RWPE1 (cell line): Measurements from ENCODE around the gene AUTS2.

Source experiments
- CTCF ChIA-PET: fragments of 350-600 bp; sonication (Branson Sonifier 250); formaldehyde crosslinking; extraction: SDS; loops from one replicate; lab custom pipeline; 2021; lab: Yijun Ruan, JAX
- POLR2A ChIA-PET: fragments of 400-600 bp; formaldehyde crosslinking; extraction: SDS; loops from one replicate; lab custom pipeline; 2020; ENCODE audit warnings: antibody characterized with exemption; ENCODE audit not compliant: low non-redundant PET; lab: Yijun Ruan, JAX
- DNase-seq: peaks from one replicate; pipeline ENCODE4 v3.0.0; 2012; ENCODE audit warnings: low spot score
- H3K27ac ChIP-seq: fragments of 450-650 bp; 2 replicates; pipeline ENCODE4 v1.5.1; 2017
- TF ChIP-seq, protein P1 (sequence below): fragments of 450-650 bp; conservative IDR thresholded peaks from 2 replicates; pipeline ENCODE4 v1.5.1; 2017; ENCODE audit warnings: low read depth, mild to moderate bottlenecking

AUTS2 gene

GRCh38 chr7:70744492-70744891 is 1146.2 kb downstream of the AUTS2 start:
- no peak for DNase-seq
- no peak overlapping the region for H3K27ac ChIP-seq
- ChIA-PET POLR2A (no interaction called here), CTCF (no interaction called here)
- TF ChIP-seq, protein P1, sequence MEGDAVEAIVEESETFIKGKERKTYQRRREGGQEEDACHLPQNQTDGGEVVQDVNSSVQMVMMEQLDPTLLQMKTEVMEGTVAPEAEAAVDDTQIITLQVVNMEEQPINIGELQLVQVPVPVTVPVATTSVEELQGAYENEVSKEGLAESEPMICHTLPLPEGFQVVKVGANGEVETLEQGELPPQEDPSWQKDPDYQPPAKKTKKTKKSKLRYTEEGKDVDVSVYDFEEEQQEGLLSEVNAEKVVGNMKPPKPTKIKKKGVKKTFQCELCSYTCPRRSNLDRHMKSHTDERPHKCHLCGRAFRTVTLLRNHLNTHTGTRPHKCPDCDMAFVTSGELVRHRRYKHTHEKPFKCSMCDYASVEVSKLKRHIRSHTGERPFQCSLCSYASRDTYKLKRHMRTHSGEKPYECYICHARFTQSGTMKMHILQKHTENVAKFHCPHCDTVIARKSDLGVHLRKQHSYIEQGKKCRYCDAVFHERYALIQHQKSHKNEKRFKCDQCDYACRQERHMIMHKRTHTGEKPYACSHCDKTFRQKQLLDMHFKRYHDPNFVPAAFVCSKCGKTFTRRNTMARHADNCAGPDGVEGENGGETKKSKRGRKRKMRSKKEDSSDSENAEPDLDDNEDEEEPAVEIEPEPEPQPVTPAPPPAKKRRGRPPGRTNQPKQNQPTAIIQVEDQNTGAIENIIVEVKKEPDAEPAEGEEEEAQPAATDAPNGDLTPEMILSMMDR = no peak

GRCh38 chr7:70749831-70750230 is 1151.6 kb downstream of the AUTS2 start:
- DNase-seq = no peak
- TF ChIP-seq, protein P1 = no peak
- H3K27ac ChIP-seq = no peak overlapping the region
- CTCF ChIA-PET = no interaction called here
- POLR2A ChIA-PET = no interaction called here

DNA sequence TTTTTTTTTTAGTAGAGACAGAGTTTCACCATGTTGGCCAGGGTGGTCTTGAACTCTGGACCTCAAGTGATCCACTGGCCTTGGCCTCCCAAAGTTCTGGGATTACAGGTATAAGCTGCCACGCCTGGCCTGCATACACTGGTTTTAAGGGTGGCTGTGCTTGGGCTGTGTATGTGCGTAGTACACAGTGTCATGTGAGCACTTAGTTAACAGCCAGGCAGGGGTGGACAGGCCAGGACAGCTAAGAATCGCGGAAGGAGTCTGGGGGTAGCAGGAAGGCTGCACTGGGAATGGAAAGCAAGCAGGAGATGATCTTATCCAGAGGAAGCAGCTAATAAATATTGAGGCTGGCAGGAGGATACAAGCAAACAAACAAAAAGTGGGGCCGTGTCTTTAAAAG is 1153.6 kb downstream of the AUTS2 start:
- CTCF ChIA-PET = interaction anchor here (0.6 to 0.7 kb wide), 2 partner anchors 76 to 1588 kb away, joined by 3 read pairs; no protein-coding TSS in a partner anchor
- POLR2A ChIA-PET = no interaction called here
- DNase-seq = no peak
- no peak overlapping the region for H3K27ac ChIP-seq
- TF ChIP-seq, protein P1 = no peak

- no peak overlapping the region for H3K27ac ChIP-seq
- POLR2A ChIA-PET = no interaction called here
- no peak for DNase-seq
- TF ChIP-seq, protein P1 = no peak
- CTCF ChIA-PET = no interaction called here
These were observed 1154.5 kb downstream of the AUTS2 start for GRCh38 chr7:70752794-70753241.

DNA sequence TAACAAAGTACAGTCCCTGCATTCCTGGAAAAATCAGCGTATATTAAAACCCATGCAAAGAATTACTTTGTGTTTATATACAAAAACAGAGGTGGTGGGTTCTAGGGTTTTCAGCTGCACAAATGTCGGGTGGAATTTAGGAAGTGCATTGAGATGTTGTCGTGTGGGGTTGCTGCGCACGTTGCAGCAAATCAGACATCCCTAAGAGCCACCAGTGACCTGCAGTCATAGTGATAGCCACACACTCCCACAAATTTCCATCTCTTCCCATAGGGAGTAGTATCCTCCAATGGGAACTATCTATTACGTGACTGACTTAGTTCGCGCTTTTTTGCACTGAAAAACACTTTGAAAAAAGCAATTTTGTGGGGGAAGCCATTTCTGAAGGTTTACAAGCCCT is 1158.5 kb downstream of the AUTS2 start:
- no peak for DNase-seq
- no peak overlapping the region for H3K27ac ChIP-seq
- TF ChIP-seq, protein P1 = no peak
- ChIA-PET POLR2A (no interaction called here), CTCF (no interaction called here)

GRCh38 chr7:70758646-70759045 is 1160.4 kb downstream of the AUTS2 start:
- TF ChIP-seq, protein P1 = no peak
- ChIA-PET CTCF (no interaction called here), POLR2A (no interaction called here)
- no peak overlapping the region for H3K27ac ChIP-seq
- no peak for DNase-seq
